Sigmoid colon (tissue), 7 donors: ENCODE results near the gene INAVA. TPM values are rescaled to one million over a fixed set of nuclear protein-coding genes. Genes with fewer than 3 reads are reported as not detected.

Source experiments
- DNase-seq: peaks from one replicate; pipeline ENCODE4 v3.0.0-alpha.2; 2019
- H3K27ac ChIP-seq, 4 donors: fragments of 200-600 bp; sonication (generic); one replicate each; pipeline ENCODE4 v1.5.1; 2016 to 2019; ENCODE audit warnings: mild to moderate bottlenecking in 1 of 4
- H3K27me3 ChIP-seq, 3 donors: fragments of 200-600 bp; sonication (generic); one replicate each; pipeline ENCODE4 v1.5.1; 2019; ENCODE audit warnings: mild to moderate bottlenecking in 1 of 3
- H3K36me3 ChIP-seq, 4 donors: fragments of 200-600 bp; sonication (generic); one replicate each; pipeline ENCODE4 v1.5.1; 2016 to 2019
- H3K4me1 ChIP-seq, 4 donors: fragments of 200-600 bp; sonication (generic); one replicate each; pipeline ENCODE4 v1.5.1; 2017 to 2019
- H3K4me3 ChIP-seq, 4 donors: fragments of 200-600 bp; sonication (generic); one replicate each; pipeline ENCODE4 v1.5.1; 2017 to 2019; ENCODE audit warnings: mild to moderate bottlenecking in 2 of 4, moderate library complexity in 1 of 4
- H3K9me3 ChIP-seq, 4 donors: fragments of 200-600 bp in 3 of 4; sonication (generic) in 3 of 4; one replicate each; pipeline versions ENCODE4 v1.5.1 to v1.6.1; 2013 to 2019
- CTCF ChIP-seq, 4 experiments: fragments of 450-650 bp in 3 of 4; fragments of 200-600 bp in 1 of 4; IDR thresholded peaks; one replicate each; pipeline ENCODE4 v1.5.1; 2016 to 2019; ENCODE audit warnings: antibody characterized with exemption in 4 of 4, mild to moderate bottlenecking in 3 of 4, moderate library complexity in 2 of 4
- EP300 ChIP-seq, 4 donors: sonication (generic); formaldehyde crosslinking; IDR thresholded peaks; one replicate each; pipeline ENCODE4 v1.6.1; 2017; ENCODE audit warnings: antibody characterized with exemption in 4 of 4
- POLR2A ChIP-seq, 2 donors: fragments of 450-650 bp; IDR thresholded peaks; one replicate each; pipeline ENCODE4 v1.6.1; 2016; ENCODE audit warnings: antibody characterized with exemption in 2 of 2, mild to moderate bottlenecking in 2 of 2, moderate library complexity in 2 of 2
- POLR2AphosphoS5 ChIP-seq, 4 donors: sonication (generic); formaldehyde crosslinking; IDR thresholded peaks; one replicate each; pipeline ENCODE4 v1.6.1; 2017; ENCODE audit warnings: antibody characterized with exemption in 4 of 4
- WGBS, 2 donors: extraction: QIAGEN DNeasy Blood & Tissue Kit; methylation state at CpG; one replicate each; pipeline ENCODE4 v1.1.7; 2013; 5-methylcytosine and 5-hydroxymethylcytosine counted together
- intact Hi-C: fragments of 100-400 bp; cut with DNase I; formaldehyde crosslinking; loops from one replicate; pipeline ENCODE4 v1.15.1; 2023
- polyA plus RNA-seq, 3 donors: library from polyadenylated mRNA; stranded (reverse); fragments of 200-250 nt; gene quantifications; one replicate each; pipeline ENCODE4 v1.2.3, GENCODE V29; 2013
- total RNA-seq, 4 donors: library from RNA; depleted of rRNA; stranded (reverse); fragments of >200 nt; gene quantifications; one replicate each; pipeline ENCODE4 v1.1.0, GENCODE V29; 2016
- donor health status: healthy with polysubstance abuse.
- donor health status: Bipolar disorder and iron deficiency.
- donor health status: healthy.

The INAVA gene
- total and polyA plus RNA-seq, 7 donors: 0.27 to 176 (median 1.4) TPM

- WGBS, 2 donors: 77 to 88% methylated on average over 2 of the region's 2 CpGs
- Histone ChIP-seq H3K4me1 (no peaks in the 10 kb centered on the region), H3K4me3 (no peak overlapping the region), H3K36me3 (peaks cover 0 to 73% (median 20%) of the 10 kb centered on the region in 4 donors), H3K9me3 (no peaks in the 10 kb centered on the region), H3K27me3 (no peaks in the 10 kb centered on the region), H3K27ac (no peak overlapping the region)
- intact Hi-C loops: no loop called here
- DNase-seq: no peak
- TF ChIP-seq POLR2AphosphoS5 (IDR thresholded peaks at IDR 0.05): no peak
- TF ChIP-seq CTCF (IDR thresholded peaks at IDR 0.05): no peak
- no peak for TF ChIP-seq POLR2A (IDR thresholded peaks at IDR 0.05)
- no peak for TF ChIP-seq EP300 (IDR thresholded peaks at IDR 0.05)
Observed at GRCh38 chr1:200856716-200857357, 37.9 kb upstream of the INAVA start.

- Histone ChIP-seq H3K36me3 (peaks cover under 1 to 70% (median 20%) of the 10 kb centered on the region in 4 donors), H3K9me3 (no peaks in the 10 kb centered on the region), H3K27me3 (no peaks in the 10 kb centered on the region), H3K4me1 (no peaks in the 10 kb centered on the region), H3K4me3 (no peak overlapping the region), H3K27ac (no peak overlapping the region)
- WGBS, 2 donors: 72 to 83% methylated on average over 1 of the region's 1 CpG
- intact Hi-C loops: no loop called here
- TF ChIP-seq EP300 (IDR thresholded peaks at IDR 0.05) (no peak), POLR2A (IDR thresholded peaks at IDR 0.05) (no peak), POLR2AphosphoS5 (IDR thresholded peaks at IDR 0.05) (no peak), CTCF (IDR thresholded peaks at IDR 0.05) (no peak)
- DNase-seq: no peak
Observed at GRCh38 chr1:200857804-200858203, 36.9 kb upstream of the INAVA start.

- intact Hi-C loops: no loop called here
- Histone ChIP-seq H3K27me3 (no peaks in the 10 kb centered on the region), H3K36me3 (peaks cover 3 to 39% (median 11%) of the 10 kb centered on the region in 4 donors), H3K4me3 (no peak overlapping the region), H3K4me1 (no peaks in the 10 kb centered on the region), H3K9me3 (no peaks in the 10 kb centered on the region), H3K27ac (no peak overlapping the region)
- 82 to 90% methylated on average over 2 of the region's 2 CpGs for WGBS, 2 donors
- TF ChIP-seq POLR2AphosphoS5 (IDR thresholded peaks at IDR 0.05) (no peak), EP300 (IDR thresholded peaks at IDR 0.05) (no peak), CTCF (IDR thresholded peaks at IDR 0.05) (no peak), POLR2A (IDR thresholded peaks at IDR 0.05) (no peak)
- DNase-seq: no peak
Observed at GRCh38 chr1:200861937-200862647, 32.6 kb upstream of the INAVA start.

- no peak for DNase-seq
- Histone ChIP-seq H3K4me3 (no peak overlapping the region), H3K27ac (no peak overlapping the region), H3K27me3 (no peaks in the 10 kb centered on the region), H3K9me3 (no peaks in the 10 kb centered on the region), H3K4me1 (no peaks in the 10 kb centered on the region), H3K36me3 (peaks cover 3 to 32% (median 7%) of the 10 kb centered on the region in 4 donors)
- intact Hi-C loops: no loop called here
- WGBS, 2 donors: 78 to 84% methylated on average over 9 of the region's 9 CpGs
- no peak for TF ChIP-seq POLR2AphosphoS5 (IDR thresholded peaks at IDR 0.05)
- no peak for TF ChIP-seq POLR2A (IDR thresholded peaks at IDR 0.05)
- TF ChIP-seq EP300 (IDR thresholded peaks at IDR 0.05): no peak
- TF ChIP-seq CTCF (IDR thresholded peaks at IDR 0.05): no peak
Observed at GRCh38 chr1:200862713-200863415, 31.8 kb upstream of the INAVA start.
